Measurements from ENCODE around the gene PDXK. TPM values are rescaled to one million over a fixed set of nuclear protein-coding genes. Genes with fewer than 3 reads are reported as not detected.

PDXK gene
- total RNA-seq, 1 experiment from 2014 or later: 46.4 TPM

GRCh38 chr21:43809346-43809799 is 90.4 kb downstream of the PDXK start:
- Histone ChIP-seq H3K4me3 (no peak overlapping the region), H3K36me3 (peaks cover 4% of the 10 kb centered on the region), H3K27ac (no peak overlapping the region), H3K4me1 (peaks cover 8% of the 10 kb centered on the region; the same call in 1 of the 2 replicates), H3K9me3 (replicated peaks) (no peaks in the 10 kb centered on the region), H3K27me3 (no peaks in the 10 kb centered on the region)
- DNase-seq: no peak

- no peaks in the 10 kb centered on the region for H3K9me3 ChIP-seq (replicated peaks)
- no peak overlapping the region for H3K27ac ChIP-seq
- H3K4me1 ChIP-seq: peaks cover 8% of the 10 kb centered on the region; the same call in 1 of the 2 replicates
- peaks cover under 1% of the 10 kb centered on the region; the same call in 1 of the 2 replicates for H3K36me3 ChIP-seq
- DNase-seq: no peak
- H3K27me3 ChIP-seq: no peaks in the 10 kb centered on the region
- no peak overlapping the region for H3K4me3 ChIP-seq
Measured at GRCh38 chr21:43809853-43810504, 91.0 kb downstream of the PDXK start.

GRCh38 chr21:43810505-43811261 is 91.8 kb downstream of the PDXK start:
- no peaks in the 10 kb centered on the region for H3K9me3 ChIP-seq (replicated peaks)
- no peaks in the 10 kb centered on the region for H3K36me3 ChIP-seq
- 0 out of 2 replicates have a peak, but pooled peaks cover 4% of the 10 kb centered on the region for H3K27me3 ChIP-seq
- H3K27ac ChIP-seq: no peak overlapping the region
- peaks cover 8% of the 10 kb centered on the region; the same call in 1 of the 2 replicates for H3K4me1 ChIP-seq
- DNase-seq: peak; percentile 86 to 87
- H3K4me3 ChIP-seq: no peak overlapping the region

GRCh38 chr21:43811262-43812105 is 92.6 kb downstream of the PDXK start:
- H3K27ac ChIP-seq: no peak overlapping the region
- no peak overlapping the region for H3K4me3 ChIP-seq
- H3K27me3 ChIP-seq: 0 out of 2 replicates have a peak, but pooled peaks cover 7% of the 10 kb centered on the region
- peaks cover 8% of the 10 kb centered on the region; the same call in 1 of the 2 replicates for H3K4me1 ChIP-seq
- H3K9me3 ChIP-seq (replicated peaks): no peaks in the 10 kb centered on the region
- no peaks in the 10 kb centered on the region for H3K36me3 ChIP-seq
- peak; percentile 47 to 58 for DNase-seq

Other genes starting within 250 kb of the PDXK start
- gene HSF2BP, start 59.6 kb upstream of the PDXK start, total RNA-seq (2014; rRNA removed; shearing (Covaris generic)): 2.0 and 2.1 TPM in 2 replicates
- gene RRP1B, start 59.6 kb upstream of the PDXK start, total RNA-seq (2014; rRNA removed; shearing (Covaris generic)): 80.8 and 82.8 TPM in 2 replicates
- gene CSTB, start 57.2 kb downstream of the PDXK start, total RNA-seq (2014; rRNA removed; shearing (Covaris generic)): 18.7 and 19.0 TPM in 2 replicates
- gene RRP1, start 70.4 kb downstream of the PDXK start, total RNA-seq (2014; rRNA removed; shearing (Covaris generic)): 33.5 and 36.2 TPM in 2 replicates
- gene AGPAT3, start 146.1 kb downstream of the PDXK start, total RNA-seq (2014; rRNA removed; shearing (Covaris generic)): 16.4 and 18.3 TPM in 2 replicates